Activated T-cell treated with anti-CD3 and anti-CD28 coated beads, Interleukin-2, amount 50 U/mL, for 48 hours (primary cell): ENCODE results near the gene PDIA2.

Experiments used
- DNase-seq, 2 experiments: peaks; one replicate each; pipeline ENCODE4 v3.0.0-alpha.2; 2020

The PDIA2 gene

GRCh38 chr16:280991-281659 is 1.8 kb upstream of the PDIA2 start:
- no peak for DNase-seq

GRCh38 chr16:281660-282255 is 1.2 kb upstream of the PDIA2 start:
- DNase-seq, result no peak

DNA sequence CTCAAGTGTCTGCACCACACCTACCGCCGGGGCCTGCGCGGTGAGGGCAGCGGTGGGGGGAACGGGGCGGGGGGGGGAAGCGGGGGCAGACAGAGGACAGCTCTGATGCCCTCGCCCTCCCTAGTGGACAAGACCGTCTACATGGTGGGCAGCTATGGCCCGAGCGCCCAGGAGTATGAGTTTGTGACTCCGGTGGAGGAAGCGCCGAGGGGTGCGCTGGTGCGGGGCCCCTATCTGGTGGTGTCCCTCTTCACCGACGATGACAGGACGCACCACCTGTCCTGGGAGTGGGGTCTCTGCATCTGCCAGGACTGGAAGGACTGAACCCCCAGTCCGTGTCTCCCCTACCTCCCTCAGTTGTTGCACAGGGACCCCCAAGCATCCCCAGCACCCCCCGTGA is 473 bp upstream of the PDIA2 start:
- no peak for DNase-seq

DNA sequence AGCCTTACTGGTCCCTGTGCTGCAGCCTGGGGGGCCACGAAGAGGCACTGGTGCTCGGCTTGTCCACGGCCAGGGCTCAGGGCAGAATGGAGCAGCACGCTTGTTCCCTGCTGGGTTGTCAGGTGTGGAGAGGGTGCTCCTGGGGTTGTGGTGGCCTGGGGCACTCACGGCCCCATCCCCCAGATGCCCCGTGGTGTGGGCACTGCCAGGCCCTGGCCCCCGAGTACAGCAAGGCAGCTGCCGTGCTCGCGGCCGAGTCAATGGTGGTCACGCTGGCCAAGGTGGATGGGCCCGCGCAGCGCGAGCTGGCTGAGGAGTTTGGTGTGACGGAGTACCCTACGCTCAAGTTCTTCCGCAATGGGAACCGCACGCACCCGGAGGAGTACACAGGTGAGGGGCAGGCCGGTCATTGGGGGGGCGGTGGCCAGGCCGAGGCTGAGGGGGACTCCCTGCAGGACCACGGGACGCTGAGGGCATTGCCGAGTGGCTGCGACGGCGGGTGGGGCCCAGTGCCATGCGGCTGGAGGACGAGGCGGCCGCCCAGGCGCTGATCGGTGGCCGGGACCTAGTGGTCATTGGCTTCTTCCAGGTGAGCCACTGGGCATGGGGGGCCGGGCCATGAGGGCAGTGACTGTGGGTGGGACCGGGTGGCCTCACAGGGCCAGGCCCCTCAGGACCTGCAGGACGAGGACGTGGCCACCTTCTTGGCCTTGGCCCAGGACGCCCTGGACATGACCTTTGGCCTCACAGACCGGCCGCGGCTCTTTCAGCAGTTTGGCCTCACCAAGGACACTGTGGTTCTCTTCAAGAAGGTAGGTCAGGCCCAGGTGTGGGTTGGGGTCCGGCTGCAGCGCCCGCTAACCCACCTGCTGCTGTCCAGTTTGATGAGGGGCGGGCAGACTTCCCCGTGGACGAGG is 1.5 kb downstream of the PDIA2 start:
- no peak for DNase-seq

DNA sequence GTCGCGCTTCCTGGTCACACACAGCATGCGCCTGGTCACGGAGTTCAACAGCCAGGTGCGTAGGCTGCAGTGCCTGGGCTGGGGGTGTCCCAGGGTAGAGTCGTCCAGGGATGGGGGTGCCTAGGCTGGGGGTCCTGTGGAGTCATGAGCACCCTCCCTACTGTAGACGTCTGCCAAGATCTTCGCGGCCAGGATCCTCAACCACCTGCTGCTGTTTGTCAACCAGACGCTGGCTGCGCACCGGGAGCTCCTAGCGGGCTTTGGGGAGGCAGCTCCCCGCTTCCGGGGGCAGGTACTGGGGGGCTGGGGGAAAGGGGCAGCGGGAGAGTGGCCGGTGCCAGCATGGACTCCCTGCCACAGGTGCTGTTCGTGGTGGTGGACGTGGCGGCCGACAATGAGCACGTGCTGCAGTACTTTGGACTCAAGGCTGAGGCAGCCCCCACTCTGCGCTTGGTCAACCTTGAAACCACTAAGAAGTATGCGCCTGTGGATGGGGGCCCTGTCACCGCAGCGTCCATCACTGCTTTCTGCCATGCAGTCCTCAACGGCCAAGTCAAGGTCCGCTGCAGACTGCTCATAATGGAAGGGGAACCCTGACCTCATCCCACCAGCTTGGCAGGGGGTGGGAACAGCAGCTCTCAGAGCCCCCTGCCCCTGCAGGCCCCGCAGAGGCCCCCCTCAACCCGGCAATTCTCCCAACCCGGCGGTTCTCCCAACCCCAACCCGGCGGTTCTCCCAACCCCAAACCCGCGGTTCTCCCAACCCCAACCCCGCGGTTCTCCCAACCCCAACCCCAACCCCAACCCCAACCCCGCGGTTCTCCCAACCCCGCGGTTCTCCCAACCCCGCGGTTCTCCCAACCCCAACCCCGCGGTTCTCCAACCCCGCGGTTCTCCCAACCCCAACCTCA is 2.4 kb downstream of the PDIA2 start:
- DNase-seq, result no peak

GRCh38 chr16:286491-287297 is 3.7 kb downstream of the PDIA2 start:
- DNase-seq, result no peak

GRCh38 chr16:287298-287811 is 4.4 kb downstream of the PDIA2 start:
- DNase-seq, result no peak

DNA sequence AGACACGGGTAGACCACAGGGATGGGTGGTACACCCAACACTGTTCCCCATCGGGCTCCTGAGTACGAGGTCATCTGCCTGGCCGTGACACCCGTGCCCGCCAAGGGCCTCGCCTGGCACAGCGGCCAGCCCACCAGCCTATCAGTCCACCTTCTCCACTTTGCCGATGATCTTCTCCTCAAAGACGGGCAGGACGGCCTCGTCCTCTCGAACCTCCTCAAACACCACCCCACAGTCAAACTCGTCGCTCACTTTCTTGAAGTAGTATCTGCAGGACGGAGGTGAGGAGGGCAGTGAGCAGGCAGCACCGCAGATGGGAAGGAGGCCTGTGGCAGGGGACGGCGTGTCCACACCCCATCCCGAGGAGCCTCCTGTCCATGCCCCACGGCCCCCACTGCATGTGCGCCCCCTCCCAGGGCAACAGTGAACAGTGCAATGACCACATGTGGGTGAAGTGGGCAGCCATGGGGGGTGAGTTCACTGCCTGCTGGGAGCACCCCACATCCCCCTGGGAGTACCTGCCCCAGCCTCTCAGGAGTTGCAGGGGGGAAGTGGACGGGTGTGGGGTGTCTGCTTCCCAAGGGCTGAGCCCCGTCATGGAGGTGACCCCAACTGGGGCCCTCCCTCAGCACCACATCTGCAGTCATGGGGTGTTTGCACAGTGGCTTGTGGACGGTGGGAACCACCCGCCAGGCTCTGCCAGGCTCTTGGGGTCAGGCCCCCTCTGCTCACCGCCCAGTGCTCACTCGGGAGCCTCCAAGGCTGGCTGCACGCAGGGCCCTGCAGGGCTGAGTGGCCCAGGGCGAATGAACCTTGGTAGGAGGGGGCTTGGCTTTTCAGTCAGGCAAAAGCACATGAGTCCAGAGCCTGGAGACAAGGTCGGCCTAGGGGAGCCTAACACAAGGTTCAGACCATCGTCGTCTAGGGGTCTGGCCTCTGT is 5.3 kb downstream of the PDIA2 start:
- DNase-seq, result no peak

DNA sequence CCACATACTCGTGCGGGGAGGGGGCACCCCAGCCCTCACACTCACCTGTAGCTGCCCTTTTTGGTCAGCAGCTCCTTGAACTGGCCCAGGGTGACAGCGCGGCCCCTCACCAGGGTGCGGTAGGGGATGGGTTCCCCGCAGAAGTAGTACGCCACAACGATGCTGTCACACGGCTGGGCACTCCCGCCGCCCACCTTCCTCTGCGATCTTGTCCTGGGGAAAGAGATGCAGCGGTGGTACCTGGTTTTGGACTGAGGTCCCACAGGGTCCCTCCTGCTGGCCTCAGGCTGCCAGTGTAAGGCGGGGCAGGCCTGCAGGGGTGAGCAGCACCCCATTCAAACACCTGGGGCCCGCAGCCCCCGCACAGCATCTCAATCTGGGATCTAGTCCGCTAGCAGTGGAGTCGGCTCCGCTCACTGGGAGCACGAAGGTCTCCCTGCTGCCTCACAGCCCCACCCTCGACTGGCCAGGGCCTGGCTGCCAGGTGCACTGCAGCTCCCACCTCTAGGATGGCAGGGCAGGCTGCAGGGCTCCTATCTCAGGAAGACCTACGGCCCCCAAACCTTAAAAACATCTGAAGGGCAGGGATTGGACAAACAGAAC is 6.5 kb downstream of the PDIA2 start:
- no peak for DNase-seq

- DNase-seq, result no peak
Measured at GRCh38 chr16:290015-290680, 7.2 kb downstream of the PDIA2 start.

DNA sequence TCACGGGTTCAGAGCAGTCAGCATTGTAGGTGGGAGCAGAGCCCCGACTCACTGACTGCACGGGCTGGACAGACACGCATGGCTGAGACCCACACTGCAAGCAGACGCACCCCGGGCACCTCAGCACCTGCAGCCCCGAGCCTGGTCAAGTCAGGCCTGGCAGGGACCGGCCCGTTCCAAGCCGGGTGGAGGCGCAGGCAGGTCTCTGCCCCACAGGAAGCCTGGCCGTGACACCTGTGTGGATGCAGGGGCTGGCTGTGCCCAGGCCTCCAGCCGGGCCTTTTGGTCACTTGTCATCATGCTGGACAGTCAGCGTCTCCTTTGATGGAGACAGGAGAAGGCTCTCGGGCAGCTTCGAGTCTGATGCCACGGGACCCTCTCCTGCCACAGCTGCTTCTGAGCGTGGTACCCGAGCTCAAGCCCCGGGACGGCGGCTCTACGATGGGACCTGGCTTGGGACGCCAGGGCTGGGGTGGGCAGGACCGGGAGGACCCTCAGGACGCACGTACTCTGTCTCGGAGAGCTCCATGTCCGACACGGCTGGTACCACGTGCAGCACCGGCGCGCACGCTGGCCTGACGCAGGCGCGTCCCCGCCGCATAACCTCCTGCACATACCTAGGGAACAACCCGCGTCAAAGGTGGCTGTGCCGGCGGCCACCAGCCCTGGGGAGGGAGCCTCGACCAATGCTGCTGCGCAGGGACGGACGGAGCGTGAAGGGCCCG is 7.9 kb downstream of the PDIA2 start:
- no peak for DNase-seq

DNA sequence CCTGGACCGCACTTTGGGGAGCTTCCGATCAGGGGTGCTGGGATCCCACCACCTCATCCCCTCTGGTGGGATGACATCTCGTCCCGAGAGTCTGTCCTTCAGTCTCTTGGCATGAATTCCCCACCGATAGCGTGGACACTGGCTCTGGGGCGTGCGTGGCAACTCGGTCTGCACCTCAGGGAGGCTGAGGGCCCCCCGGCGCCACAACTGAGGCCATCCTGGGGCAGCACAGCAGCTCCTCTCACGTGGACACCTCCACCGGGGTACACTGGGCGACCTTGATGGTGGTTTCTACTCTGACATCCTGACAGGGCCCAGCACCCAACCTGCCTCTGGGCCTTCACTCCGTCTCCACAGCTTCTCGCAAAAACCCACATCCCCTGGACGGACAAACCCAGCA is 8.6 kb downstream of the PDIA2 start:
- no peak for DNase-seq

GRCh38 chr16:293043-293775 is 10.2 kb downstream of the PDIA2 start:
- DNase-seq, result no peak

- DNase-seq, result no peak
Measured at GRCh38 chr16:296276-296675, 13.3 kb downstream of the PDIA2 start.

DNA sequence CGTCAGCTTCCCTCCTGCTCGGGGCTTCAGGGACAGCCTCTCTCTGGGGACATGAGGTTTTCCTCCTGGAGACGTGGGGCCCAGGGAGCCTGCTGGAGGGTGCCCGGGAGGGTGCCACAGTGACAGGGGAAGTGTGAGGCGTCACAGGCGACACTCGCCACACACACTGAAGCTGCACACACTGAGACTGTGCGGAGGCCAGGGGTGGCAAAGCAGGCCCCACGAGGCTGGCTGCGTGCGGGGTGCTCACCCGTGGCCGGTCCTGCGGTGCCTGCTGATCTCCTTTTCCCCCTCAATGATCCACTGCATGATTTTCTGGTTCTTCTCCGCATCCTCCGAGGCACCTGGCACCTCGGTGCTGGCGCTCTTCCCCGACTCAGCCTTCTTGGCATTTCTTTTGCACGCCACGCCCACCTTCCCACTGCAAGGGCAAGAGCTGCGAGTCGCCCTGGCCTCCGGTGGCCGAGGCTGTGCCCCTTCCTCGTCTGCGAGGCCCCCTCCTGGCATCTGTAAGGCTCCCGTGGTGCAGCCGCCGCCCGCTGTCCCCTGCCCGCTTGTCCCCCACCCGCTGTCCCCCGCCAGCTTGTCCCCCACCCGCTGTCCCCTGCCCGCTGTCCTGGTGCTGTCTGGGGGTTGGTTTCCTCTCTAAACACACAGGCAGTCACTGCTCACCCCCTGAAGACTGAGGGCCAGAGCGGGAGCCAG is 14.0 kb downstream of the PDIA2 start:
- DNase-seq, result no peak

DNA sequence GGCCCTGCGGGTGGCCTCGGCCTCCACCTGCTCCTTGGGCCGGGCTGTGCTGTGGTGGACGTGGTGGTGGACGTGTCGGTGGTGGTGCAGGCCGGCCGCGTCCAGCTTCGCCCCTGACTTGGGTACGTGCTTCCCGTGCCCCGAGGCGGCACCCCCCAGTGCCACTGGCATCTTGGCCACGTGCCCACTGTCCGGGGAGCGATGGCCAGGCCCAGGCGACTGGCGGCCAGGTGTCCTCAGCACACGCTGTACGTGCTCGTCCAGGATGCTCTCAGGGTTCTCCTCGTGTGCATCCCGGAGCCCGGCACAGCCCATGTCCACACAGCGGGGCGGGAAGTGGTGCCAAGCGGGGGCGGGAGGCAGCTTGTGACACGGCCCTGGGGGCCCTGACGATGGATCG is 14.9 kb downstream of the PDIA2 start:
- no peak for DNase-seq

DNA sequence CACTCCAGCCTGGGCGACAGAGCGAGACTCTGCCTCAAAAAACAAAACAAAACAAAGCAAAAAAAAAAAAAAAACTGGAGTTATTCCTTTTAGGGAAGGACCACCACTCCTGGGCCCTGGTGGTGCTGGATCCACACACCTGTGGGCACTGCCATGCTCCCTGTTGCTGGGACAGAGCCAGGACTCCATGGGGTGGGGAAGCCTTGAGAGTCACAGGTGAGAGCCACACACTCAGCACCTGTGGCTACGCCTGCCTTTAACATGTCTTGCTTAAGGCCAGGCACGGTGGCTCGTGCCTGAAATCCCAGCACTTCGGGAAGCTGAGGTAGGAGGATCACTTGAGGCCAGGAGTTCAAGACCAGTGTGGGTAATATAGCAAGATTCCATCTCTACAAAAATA is 18.3 kb downstream of the PDIA2 start:
- no peak for DNase-seq
